Measurements from ENCODE around the gene USP13. TPM values are rescaled to one million over a fixed set of nuclear protein-coding genes. Genes with fewer than 3 reads are reported as not detected.

Gene USP13
- total and polyA plus RNA-seq, 2 of the 4 experiments (the other 2 are of a cell fraction): 9.2 to 18.1 TPM

DNA sequence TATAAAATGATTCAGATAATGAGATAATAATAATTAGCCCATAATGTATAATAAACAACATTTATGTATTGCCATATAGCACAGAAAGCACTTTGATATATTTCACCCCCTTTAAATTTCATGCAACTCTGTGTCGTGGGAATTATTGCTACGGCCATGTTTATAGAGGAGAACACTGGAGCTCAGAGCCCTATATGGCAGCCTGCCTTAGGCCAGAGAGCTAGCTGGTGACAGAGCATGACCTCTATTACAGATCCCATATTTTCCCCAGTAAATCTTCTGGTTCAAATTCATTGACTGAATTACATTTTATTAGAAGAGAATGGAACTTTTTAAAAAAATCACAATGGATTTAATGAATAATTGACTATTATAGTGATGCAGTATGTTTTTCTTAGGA is 25.0 kb downstream of the USP13 start:
- Histone ChIP-seq H3K79me1 (ENCODE audit: low read depth in 1 of 2, low read length in 2 of 2) (peaks cover 20 to 48% of the 10 kb centered on the region in 2 experiments), H2BK20ac (ENCODE audit: low read depth, low read length) (no peak overlapping the region), H3K56ac (ENCODE audit: extremely low read depth, insufficient read depth, low read length) (no peak overlapping the region), H2AK5ac (ENCODE audit: low read depth, low read length) (no peak overlapping the region), H4K20me1 (ENCODE audit: insufficient read depth, low read length) (peaks cover 4% of the 10 kb centered on the region; the same call in 1 of the 2 replicates), H3K27ac (ENCODE audit: insufficient read depth, low read length) (no peak overlapping the region), H3K9me3 (ENCODE audit: control insufficient read depth, insufficient read depth, low read length) (no peaks in the 10 kb centered on the region), H4K5ac (ENCODE audit: low read depth, low read length) (no peak overlapping the region), H3K27me3 (ENCODE audit: control insufficient read depth, insufficient read depth, low read length) (no peaks in the 10 kb centered on the region), H3K23ac (ENCODE audit: low read depth, low read length) (no peak overlapping the region), H2BK5ac (ENCODE audit: low read depth, low read length, poor library complexity, severe bottlenecking) (no peak overlapping the region), H3K14ac (replicated peaks; ENCODE audit: low read depth, low read length) (no peak overlapping the region), H2AK9ac (replicated peaks; ENCODE audit: low read depth, low read length, poor library complexity) (no peak overlapping the region), H3K9ac (ENCODE audit: low read depth, low read length) (no peak overlapping the region), H4K8ac (ENCODE audit: low read depth in 2 of 2, low read length in 2 of 2) (no peak overlapping the region), H3K18ac (ENCODE audit: low read depth, low read length) (no peak overlapping the region), H3K4ac (ENCODE audit: low read depth, low read length) (no peak overlapping the region), H3K4me3 (ENCODE audit: insufficient read depth, low read depth, low read length) (no peak overlapping the region), H3K9me1 (ENCODE audit: insufficient read depth, low read length) (peaks cover 7% of the 10 kb centered on the region; the same call in 1 of the 2 replicates), H2BK15ac (ENCODE audit: low read depth, low read length) (no peak overlapping the region), H3K36me3 (ENCODE audit: control insufficient read depth, insufficient read depth, low read length) (no peaks in the 10 kb centered on the region; the same call in 1 of the 2 replicates), H3K4me2 (ENCODE audit: low read depth, low read length) (no peak overlapping the region), H4K91ac (ENCODE audit: insufficient read depth, low read depth, low read length) (no peak overlapping the region), H2BK120ac (ENCODE audit: low read depth, low read length) (no peak overlapping the region), H3K4me1 (ENCODE audit: control insufficient read depth, insufficient read depth, low read length) (peaks cover 4% of the 10 kb centered on the region), H2AFZ (replicated peaks; ENCODE audit: low read length, poor library complexity) (no peak overlapping the region)
- TF ChIP-seq FOS (IDR thresholded peaks at IDR 0.05; ENCODE audit: low read depth, low read length) (no peak), SMC3 (IDR thresholded peaks at IDR 0.05; ENCODE audit: low read depth, low read length) (no peak)
- in situ Hi-C loops (cut with MboI; ENCODE audit: low sequenced_read_pairs) (no loop called here), intact Hi-C loops (cut with micrococcal nuclease) (no loop called here), dilution Hi-C loops (cut with HindIII; ENCODE audit: low sequenced_read_pairs, unreplicated experiment) (no loop called here)
- WGBS, 2 experiments (ENCODE audit: extremely low coverage in 2 of 2, insufficient read length in 1 of 2): no CpG with 5 or more reads among the region's 2 CpGs
- no TSS peak for BruUV-seq (replicated peaks)
- ChIA-PET CTCF (no interaction called here), POLR2A (ENCODE audit: unreplicated experiment) (no interaction called here)
- no peak for ATAC-seq (ENCODE audit: low read depth)
- no peak for DNase-seq
